Stimulated activated naive CD8-positive, alpha-beta T cell treated with anti-CD3 and anti-CD28 coated beads, Interleukin-15, Interleukin-2, amounts not matched to agents 100 ng/mL and 50 ng/mL, for 24 hours (primary cell): Measurements from ENCODE around the gene AFDN.

Experiments used
- H3K27ac Mint-ChIP-seq: one replicate; pipeline ENCODE4 v1.8.0; 2021; ENCODE audit warnings: mild to moderate bottlenecking, mixed read lengths
- H3K27me3 Mint-ChIP-seq: one replicate; pipeline ENCODE4 v1.8.0; 2021; ENCODE audit warnings: mixed read lengths
- H3K36me3 Mint-ChIP-seq: one replicate; pipeline ENCODE4 v1.8.0; 2021; ENCODE audit warnings: low read depth, mixed read lengths
- H3K4me1 Mint-ChIP-seq: one replicate; pipeline ENCODE4 v1.8.0; 2021; ENCODE audit warnings: low read depth, mixed read lengths
- H3K4me3 Mint-ChIP-seq: one replicate; pipeline ENCODE4 v1.8.0; 2021; ENCODE audit warnings: mild to moderate bottlenecking, mixed read lengths
- H3K9me3 Mint-ChIP-seq: one replicate; pipeline ENCODE4 v1.8.0; 2021; ENCODE audit warnings: mixed read lengths

Gene AFDN

DNA sequence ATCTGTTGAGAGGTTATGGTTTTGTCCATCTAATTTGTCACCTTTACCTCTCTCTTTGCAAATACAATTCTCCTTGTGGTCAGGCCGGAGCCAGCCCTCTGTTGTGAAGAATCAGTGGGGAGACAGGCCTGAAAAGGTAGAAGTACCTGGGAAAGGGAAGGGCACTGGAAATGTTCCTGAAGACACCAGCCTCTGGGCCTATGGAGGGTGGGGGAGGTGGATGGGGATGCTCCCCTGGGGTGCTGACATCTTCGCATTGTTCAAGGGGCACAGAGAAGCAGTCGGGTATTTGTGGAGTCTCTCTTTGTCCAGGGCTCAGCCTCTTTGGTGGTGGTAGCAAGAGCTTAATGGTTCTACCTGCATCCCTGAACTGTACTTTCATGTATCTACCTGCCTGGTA is 24.4 kb upstream of the AFDN start:
- Mint-ChIP-seq H3K4me3 (no peak overlapping the region), H3K9me3 (no peaks in the 10 kb centered on the region), H3K36me3 (no peaks in the 10 kb centered on the region), H3K4me1 (no peaks in the 10 kb centered on the region), H3K27ac (no peak overlapping the region), H3K27me3 (peaks cover 66% of the 10 kb centered on the region)

DNA sequence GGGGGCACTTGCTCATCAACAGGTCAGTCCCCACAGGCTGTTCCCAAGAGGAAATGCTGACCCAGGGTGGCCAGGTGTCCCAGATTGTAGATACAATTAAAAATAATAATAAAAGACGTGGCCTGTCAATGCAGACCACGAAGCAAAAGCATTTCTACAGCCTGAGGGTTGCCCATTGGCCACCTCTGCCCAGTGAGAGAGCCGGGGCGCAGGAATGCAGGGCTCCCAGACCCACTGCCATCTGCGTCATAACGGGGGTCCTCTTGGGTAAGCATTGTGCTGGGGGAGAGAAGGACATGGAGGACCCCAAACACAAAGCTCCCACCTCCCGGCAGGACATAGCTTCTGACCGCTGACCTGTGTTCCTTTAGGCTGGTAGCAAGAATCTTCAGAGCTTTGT is 22.9 kb upstream of the AFDN start:
- Mint-ChIP-seq H3K36me3 (no peaks in the 10 kb centered on the region), H3K27ac (no peak overlapping the region), H3K4me1 (no peaks in the 10 kb centered on the region), H3K27me3 (peaks cover 56% of the 10 kb centered on the region), H3K4me3 (no peak overlapping the region), H3K9me3 (no peaks in the 10 kb centered on the region)

DNA sequence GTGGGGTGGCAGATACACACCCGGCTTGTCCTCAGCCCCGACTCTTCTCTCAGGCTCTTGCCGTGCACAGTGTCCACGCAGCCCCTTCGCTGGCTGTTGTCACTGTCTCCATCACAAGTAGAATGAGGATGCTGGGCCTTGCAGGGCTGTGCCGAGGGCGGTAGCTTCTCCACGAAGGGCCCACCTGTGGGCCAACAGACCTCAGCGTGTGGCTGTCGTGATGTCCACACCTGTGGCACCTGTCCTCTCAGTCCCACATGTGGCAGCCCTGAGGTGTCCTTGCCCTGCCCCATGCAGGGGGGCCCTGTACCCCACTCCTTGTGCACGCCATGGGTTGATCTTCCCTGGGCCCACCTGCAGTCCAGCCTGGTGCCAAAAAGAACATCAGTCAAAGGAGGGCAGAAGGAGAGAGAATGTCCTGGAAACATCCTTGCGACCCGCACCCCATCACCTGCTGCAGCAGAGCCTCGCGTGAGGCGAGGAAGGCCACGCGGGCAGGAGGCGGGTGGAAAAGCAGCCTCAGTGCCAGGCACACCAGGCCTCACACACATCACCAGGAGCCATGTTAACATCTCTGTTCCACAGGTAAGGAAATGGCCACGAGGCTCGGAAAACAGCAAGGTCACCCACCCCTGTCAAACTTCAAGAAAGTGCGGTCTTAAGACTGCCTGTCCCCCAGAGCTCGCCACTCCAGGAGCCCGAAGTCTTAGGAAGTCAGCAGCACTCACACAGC is 22.3 kb upstream of the AFDN start:
- Mint-ChIP-seq H3K9me3 (no peaks in the 10 kb centered on the region), H3K27ac (no peak overlapping the region), H3K4me1 (no peaks in the 10 kb centered on the region), H3K36me3 (no peaks in the 10 kb centered on the region), H3K27me3 (peaks cover 50% of the 10 kb centered on the region), H3K4me3 (no peak overlapping the region)

DNA sequence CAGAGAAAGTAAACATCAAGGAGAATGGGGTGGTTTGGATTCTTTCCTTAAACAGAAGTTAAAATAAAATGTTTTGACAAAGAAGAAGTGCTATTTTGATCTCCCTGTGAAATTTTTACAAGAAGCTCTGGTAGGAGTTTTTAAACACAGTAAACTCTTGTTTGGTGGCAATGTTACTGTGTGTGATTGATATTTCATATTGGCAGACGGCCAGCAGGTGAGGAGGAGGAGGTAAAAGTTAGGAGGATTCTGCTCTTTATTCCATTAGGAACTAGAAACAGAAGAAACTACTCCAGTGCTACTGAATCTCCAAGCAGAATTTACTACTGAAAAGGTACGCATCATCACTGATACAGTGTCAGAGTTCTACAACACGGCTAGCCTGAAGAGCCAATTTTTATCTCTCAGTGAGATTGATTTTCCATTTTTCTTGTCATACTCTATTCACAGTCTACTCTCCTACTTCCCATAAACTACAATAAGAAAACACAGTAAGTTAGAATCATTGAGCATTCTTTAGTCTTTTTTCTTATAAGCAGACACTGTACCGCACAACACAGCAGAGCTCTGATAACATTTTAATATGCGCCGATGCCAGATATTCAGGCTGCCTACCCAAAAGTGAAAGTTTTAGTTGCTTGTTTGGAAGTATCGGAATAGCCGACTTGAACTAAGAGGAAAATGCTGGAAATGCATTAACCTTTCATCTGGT is 21.2 kb upstream of the AFDN start:
- H3K4me1 Mint-ChIP-seq = no peaks in the 10 kb centered on the region
- H3K27me3 Mint-ChIP-seq = peaks cover 48% of the 10 kb centered on the region
- H3K9me3 Mint-ChIP-seq = no peaks in the 10 kb centered on the region
- no peak overlapping the region for H3K27ac Mint-ChIP-seq
- no peak overlapping the region for H3K4me3 Mint-ChIP-seq
- H3K36me3 Mint-ChIP-seq = no peaks in the 10 kb centered on the region

DNA sequence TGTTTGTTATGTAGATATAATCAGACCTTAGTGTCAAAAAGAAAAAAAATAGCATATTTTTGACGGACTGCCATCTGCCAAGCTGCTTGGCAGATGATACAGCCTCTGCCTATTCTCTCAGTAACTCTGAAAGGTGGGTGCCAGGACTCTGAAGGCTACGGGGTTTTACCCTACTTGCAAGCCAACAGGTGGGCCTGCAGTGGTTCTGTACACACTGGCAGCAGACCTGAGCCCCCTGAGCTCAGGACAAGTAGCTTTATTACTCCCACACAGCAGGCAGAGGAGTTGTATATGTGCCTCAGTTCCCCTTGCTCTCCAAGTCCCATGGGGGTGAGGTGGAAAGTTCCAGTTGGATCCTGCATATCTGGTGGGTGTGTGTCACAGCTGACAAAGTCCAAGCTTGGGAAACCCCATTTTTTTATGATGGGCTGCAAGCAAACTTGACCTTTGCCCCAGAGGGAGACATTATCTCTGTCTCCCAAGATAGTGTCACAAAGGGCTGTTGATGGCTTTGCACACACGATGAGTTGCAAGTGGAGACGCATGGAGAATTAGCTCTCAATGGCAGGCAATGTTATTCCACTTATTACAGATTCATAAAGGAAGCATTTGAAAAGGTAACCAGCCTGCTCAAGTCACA is 20.5 kb upstream of the AFDN start:
- Mint-ChIP-seq H3K27ac (no peak overlapping the region), H3K9me3 (no peaks in the 10 kb centered on the region), H3K4me3 (no peak overlapping the region), H3K4me1 (no peaks in the 10 kb centered on the region), H3K36me3 (no peaks in the 10 kb centered on the region), H3K27me3 (peaks cover 46% of the 10 kb centered on the region)

DNA sequence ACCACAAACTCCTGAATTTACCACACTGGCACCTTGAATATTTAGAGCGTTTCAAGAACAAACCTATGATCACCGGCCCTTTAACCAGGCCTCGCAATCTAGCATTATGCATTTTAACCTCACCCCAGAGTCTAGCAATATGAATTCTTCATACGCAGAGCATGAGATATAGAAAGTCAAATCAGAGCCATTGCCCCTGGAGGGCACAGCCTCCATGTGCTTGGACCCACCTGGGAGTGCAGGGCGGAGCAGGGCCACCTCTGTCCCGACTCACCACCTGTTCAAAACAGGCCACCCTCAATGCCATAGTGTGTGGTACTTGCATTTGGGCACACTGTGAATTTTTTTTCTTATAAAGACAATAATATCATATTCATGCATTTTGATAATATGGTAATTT is 19.5 kb upstream of the AFDN start:
- no peak overlapping the region for H3K27ac Mint-ChIP-seq
- H3K27me3 Mint-ChIP-seq = peaks cover 45% of the 10 kb centered on the region
- H3K4me1 Mint-ChIP-seq = no peaks in the 10 kb centered on the region
- H3K9me3 Mint-ChIP-seq = no peaks in the 10 kb centered on the region
- H3K36me3 Mint-ChIP-seq = no peaks in the 10 kb centered on the region
- no peak overlapping the region for H3K4me3 Mint-ChIP-seq

DNA sequence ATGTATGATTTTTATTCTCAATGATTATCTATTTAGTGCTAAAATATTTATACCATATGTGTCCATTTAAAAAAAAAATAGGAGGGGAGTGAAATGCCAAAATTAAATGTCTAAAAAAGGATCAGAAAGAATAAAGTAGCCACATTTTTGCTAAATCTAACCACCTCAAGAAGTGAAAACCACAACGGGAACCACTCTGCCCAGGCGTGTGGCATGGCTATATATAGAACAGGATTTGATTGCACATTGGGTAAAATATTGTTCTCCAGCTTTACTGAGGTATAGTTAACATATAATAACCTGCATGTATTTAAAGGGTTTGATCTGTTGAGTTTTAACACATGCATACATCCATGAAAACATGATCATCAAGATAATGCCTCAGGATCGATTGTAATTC is 19.0 kb upstream of the AFDN start:
- no peak overlapping the region for H3K4me3 Mint-ChIP-seq
- H3K27ac Mint-ChIP-seq = no peak overlapping the region
- H3K36me3 Mint-ChIP-seq = no peaks in the 10 kb centered on the region
- peaks cover 41% of the 10 kb centered on the region for H3K27me3 Mint-ChIP-seq
- no peaks in the 10 kb centered on the region for H3K4me1 Mint-ChIP-seq
- H3K9me3 Mint-ChIP-seq = no peaks in the 10 kb centered on the region

DNA sequence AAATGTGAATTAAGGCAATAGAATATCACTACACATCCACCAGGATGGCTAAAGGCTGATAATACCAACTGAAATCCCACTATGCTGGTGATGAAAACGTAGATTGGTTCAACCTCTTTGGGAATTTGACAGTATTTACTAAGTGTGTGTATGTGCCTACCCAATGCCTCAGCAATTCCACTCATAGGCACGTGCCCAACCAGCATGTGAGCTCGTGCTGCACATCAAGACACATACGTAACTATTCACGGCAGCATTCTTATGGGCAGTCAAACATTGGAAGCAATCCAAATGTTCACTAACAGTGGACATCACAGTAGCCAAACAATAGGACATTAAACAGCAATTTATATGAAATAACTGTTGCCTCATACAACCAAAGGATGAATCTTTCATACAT is 15.7 kb upstream of the AFDN start:
- Mint-ChIP-seq H3K4me3 (no peak overlapping the region), H3K9me3 (no peaks in the 10 kb centered on the region), H3K27me3 (peaks cover 28% of the 10 kb centered on the region), H3K4me1 (no peaks in the 10 kb centered on the region), H3K27ac (no peak overlapping the region), H3K36me3 (no peaks in the 10 kb centered on the region)

DNA sequence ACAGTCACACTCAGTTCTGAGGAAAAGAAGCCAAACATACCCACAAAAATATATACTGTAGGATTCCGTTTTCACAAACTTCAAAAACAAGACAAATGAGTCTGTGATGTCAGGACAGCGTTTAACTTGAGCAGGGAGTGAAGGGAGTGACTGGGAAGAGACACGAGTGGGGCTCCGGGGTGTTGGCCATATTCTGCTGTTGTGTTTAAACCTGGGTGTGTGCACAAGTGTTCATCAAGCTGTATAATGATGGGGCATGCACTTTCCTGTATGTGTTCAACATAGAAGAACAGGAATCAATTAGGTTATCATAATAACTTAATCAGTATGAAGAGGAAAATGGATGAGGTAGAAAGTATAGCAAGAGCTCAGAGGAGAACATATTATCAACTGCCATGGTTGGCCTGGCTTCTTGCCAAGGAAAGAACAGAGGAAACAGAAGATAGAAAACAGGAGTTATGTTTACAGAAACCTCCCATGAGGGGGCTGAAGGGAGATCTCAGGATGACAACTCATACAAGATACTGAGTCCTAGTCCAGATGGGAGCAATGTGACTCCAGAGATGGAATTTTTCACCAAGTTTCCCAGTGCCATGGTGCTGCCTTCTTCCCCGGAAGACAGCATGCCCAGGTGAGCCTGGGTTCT is 15.1 kb upstream of the AFDN start:
- Mint-ChIP-seq H3K27me3 (peaks cover 29% of the 10 kb centered on the region), H3K27ac (no peak overlapping the region), H3K4me1 (no peaks in the 10 kb centered on the region), H3K9me3 (no peaks in the 10 kb centered on the region), H3K4me3 (no peak overlapping the region), H3K36me3 (no peaks in the 10 kb centered on the region)

DNA sequence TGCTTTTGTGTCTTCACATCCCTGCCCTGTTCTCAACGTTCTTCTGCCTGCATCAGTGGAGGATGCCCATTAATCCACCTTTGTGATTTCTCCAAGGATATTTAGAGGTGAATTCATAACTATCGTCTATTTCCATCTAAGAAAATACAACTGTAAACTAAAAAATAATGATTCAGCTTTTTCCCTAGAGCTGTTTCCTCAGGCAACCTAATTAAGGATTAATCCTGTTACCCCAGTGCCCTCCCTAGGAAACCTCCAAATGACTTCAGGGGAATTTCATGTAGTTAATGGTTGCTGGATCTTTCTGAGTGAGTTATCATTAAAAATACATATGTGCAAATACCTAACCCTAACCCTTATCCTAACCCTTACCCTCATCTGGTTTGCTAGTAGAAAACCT is 14.6 kb upstream of the AFDN start:
- peaks cover 29% of the 10 kb centered on the region for H3K27me3 Mint-ChIP-seq

DNA sequence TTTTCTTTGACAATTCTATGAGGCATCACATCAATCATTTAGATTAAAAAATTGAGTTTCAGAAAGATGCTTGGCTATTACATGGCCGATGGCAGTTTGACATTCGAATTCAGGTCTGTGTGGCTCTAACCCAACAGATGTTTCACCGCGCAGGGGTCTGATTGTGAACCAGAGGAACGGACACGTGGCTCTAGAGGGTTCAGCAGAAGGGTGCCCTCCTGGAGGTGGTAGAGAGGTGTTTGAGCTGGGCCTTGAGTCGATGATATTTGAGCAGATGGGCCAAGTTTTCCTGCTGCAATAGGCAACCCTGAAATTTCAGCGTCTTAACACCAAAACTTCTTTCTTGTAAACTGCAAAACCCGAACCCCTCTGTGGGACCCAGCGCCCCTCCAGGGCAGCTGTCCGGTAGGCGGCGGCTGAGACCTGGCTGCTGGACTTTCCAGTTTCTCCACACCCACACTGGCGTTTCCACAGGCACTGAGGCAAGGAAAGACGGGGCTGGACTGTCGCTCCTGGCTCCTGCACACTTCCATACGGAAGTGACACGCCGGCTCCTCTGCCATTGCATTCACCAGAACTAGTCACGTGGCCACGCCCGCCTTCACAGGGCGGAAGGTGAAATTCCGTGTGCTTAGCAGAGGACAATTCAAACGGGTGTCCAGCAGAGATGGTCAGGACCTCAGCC is 11.3 kb upstream of the AFDN start:
- H3K27ac Mint-ChIP-seq = no peak overlapping the region
- H3K4me3 Mint-ChIP-seq = no peak overlapping the region
- H3K4me1 Mint-ChIP-seq = no peaks in the 10 kb centered on the region
- no peaks in the 10 kb centered on the region for H3K9me3 Mint-ChIP-seq
- peaks cover 49% of the 10 kb centered on the region for H3K27me3 Mint-ChIP-seq
- no peaks in the 10 kb centered on the region for H3K36me3 Mint-ChIP-seq

More for the DNA sequence above, 14.6 kb upstream of the AFDN start:
- Mint-ChIP-seq H3K4me1 (no peaks in the 10 kb centered on the region), H3K9me3 (no peaks in the 10 kb centered on the region), H3K4me3 (no peak overlapping the region), H3K36me3 (no peaks in the 10 kb centered on the region), H3K27ac (no peak overlapping the region)

DNA sequence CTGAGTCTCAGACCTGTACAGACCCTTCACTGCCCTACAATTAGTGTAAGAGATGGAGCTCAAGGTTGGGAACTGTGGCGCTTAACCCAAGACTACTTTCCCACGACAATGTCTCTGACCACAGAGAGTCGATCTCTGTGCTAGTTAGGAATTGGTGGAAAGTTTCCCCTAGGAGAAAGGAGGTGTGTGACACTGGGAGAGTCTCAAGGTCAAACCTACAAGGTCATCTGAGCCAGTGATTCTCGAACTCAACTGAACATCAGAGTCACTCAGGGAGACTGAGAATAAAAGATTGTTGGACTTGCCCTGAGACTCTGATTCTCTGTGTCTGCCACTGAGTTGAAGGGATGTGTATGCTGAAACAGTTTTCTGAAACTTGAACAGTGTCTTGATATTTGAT is 9.7 kb upstream of the AFDN start:
- H3K27ac Mint-ChIP-seq = no peak overlapping the region

DNA sequence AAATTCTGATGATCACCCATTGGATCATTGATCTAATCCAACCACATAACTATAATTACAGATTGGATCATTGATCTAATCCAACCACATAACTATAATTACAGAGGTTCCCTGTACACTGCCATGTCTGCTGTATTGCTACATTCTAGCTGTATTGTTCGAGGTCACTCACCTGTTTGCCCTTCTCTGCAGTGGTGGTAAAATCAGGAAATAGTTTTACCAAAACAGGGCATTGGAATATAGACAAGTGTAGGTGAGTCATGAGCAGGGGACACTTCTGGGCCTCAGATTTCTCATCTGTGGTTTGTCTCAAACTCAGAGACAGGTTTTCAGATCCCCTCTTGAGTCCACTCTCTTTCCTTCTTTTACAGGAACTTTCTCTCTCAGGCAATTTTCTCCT is 9.0 kb upstream of the AFDN start:
- Mint-ChIP-seq H3K27me3 (peaks cover 60% of the 10 kb centered on the region), H3K27ac (no peak overlapping the region), H3K4me3 (no peak overlapping the region), H3K36me3 (no peaks in the 10 kb centered on the region), H3K9me3 (no peaks in the 10 kb centered on the region), H3K4me1 (no peaks in the 10 kb centered on the region)

More for the DNA sequence above, 9.7 kb upstream of the AFDN start:
- Mint-ChIP-seq H3K36me3 (no peaks in the 10 kb centered on the region), H3K27me3 (peaks cover 58% of the 10 kb centered on the region), H3K9me3 (no peaks in the 10 kb centered on the region), H3K4me3 (no peak overlapping the region), H3K4me1 (no peaks in the 10 kb centered on the region)

DNA sequence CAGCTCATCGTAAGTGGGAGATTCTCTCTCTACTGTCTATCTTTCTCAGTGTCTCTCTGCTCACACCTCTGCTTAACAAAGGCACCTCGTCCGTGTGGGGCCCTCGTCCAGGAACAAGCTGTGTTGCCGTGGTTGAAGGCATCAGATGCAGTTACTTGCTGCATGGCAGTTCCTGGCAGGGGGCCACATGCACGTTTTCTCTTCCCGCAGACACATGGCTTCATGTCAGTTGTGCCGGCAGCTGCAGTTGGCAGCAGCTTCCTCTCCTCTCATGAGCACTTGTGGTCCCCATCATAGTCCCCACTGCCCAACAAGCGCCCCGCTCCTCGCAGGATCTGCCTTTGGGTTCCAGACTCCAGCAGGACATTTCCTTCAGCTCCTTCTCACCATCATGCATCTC is 7.1 kb upstream of the AFDN start:
- Mint-ChIP-seq H3K4me1 (no peaks in the 10 kb centered on the region), H3K27me3 (peaks cover 68% of the 10 kb centered on the region), H3K4me3 (no peak overlapping the region), H3K27ac (no peak overlapping the region), H3K36me3 (no peaks in the 10 kb centered on the region), H3K9me3 (no peaks in the 10 kb centered on the region)

DNA sequence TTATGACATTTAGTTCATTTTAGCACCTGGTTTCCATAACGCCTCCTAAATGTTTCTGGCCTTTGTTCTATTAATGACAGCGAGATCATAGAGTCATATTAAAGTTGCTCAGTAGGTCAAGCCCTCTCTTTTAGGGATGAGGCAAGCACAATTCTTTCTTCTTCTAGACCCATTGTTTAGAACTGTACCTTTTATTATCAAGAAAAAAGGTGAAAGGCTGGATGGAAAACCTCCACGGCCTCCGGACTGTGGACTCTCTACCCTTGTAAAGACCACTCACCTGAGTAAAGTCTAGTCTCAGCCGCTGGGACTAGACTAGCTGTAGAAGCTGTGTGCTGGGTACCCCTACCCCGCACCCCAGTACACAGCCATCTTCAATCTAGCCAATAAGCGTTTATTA is 6.0 kb upstream of the AFDN start:
- peaks cover 78% of the 10 kb centered on the region for H3K27me3 Mint-ChIP-seq
- peaks cover 7% of the 10 kb centered on the region for H3K4me1 Mint-ChIP-seq
- H3K4me3 Mint-ChIP-seq = no peak overlapping the region
- H3K36me3 Mint-ChIP-seq = no peaks in the 10 kb centered on the region
- no peak overlapping the region for H3K27ac Mint-ChIP-seq
- no peaks in the 10 kb centered on the region for H3K9me3 Mint-ChIP-seq
